ENCODE measurements around the gene CA10. TPM values are rescaled to one million over a fixed set of nuclear protein-coding genes. Genes with fewer than 3 reads are reported as not detected.

The CA10 gene
- polyA plus RNA-seq, 2 donors: 0.06 TPM; not detected in 1

- H3K27ac ChIP-seq (ENCODE audit: low read depth in 2 of 2, low read length in 1 of 2): no peak overlapping the region
- no peaks in the 10 kb centered on the region for H3K4me1 ChIP-seq (ENCODE audit: control insufficient read depth in 2 of 2, insufficient read depth in 2 of 2, low read length in 1 of 2)
- H3K4me3 ChIP-seq (ENCODE audit: low read depth in 1 of 2, low read length in 2 of 2): no peak overlapping the region
- H3K36me3 ChIP-seq (ENCODE audit: control insufficient read depth in 2 of 2, insufficient read depth in 2 of 2, low read length in 1 of 2): no peaks in the 10 kb centered on the region
- H3K27me3 ChIP-seq (ENCODE audit: control insufficient read depth in 1 of 2, insufficient read depth in 2 of 2, low read length in 2 of 2): no peaks in the 10 kb centered on the region
- no peaks in the 10 kb centered on the region for H3K9me3 ChIP-seq (ENCODE audit: control insufficient read depth in 2 of 2, insufficient read depth in 1 of 2, low read depth in 1 of 2, low read length in 1 of 2)
Observed at GRCh38 chr17:51995797-51996403, 162.6 kb downstream of the CA10 start.

DNA sequence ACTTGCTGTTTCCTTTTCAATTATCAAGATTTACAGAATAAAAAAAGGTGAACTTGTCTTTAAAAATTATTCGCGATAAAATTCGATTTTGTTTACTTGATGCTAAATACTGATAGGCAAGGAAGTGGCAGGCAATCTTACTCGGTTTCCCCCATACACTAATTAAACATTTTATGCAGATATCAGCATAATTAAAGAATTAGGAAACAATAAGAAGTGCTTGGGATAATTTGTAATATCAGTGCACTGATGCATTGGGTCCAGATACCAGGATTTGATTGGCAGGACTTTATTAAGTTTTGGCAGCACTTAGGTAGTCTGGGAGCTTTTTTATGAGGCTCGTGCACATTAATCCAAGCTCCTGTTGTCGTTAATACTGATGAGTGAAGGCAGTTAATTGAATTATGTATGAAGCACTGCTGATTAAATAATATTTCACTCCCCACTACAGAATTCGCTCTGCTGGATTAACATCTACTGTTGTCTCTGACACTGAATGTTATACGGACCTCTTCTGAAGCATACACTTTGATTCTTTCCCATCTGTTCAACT, 165.6 kb downstream of the CA10 start:
- Histone ChIP-seq H3K4me3 (ENCODE audit: low read depth in 1 of 2, low read length in 2 of 2) (no peak overlapping the region), H3K36me3 (ENCODE audit: control insufficient read depth in 2 of 2, insufficient read depth in 2 of 2, low read length in 1 of 2) (no peaks in the 10 kb centered on the region), H3K9me3 (ENCODE audit: control insufficient read depth in 2 of 2, insufficient read depth in 1 of 2, low read depth in 1 of 2, low read length in 1 of 2) (no peaks in the 10 kb centered on the region), H3K27me3 (ENCODE audit: control insufficient read depth in 1 of 2, insufficient read depth in 2 of 2, low read length in 2 of 2) (no peaks in the 10 kb centered on the region), H3K4me1 (ENCODE audit: control insufficient read depth in 2 of 2, insufficient read depth in 2 of 2, low read length in 1 of 2) (no peaks in the 10 kb centered on the region), H3K27ac (ENCODE audit: low read depth in 2 of 2, low read length in 1 of 2) (no peak overlapping the region)
- 75 to 80% methylated on average over 8 of the region's 8 CpGs for WGBS, 2 donors

DNA sequence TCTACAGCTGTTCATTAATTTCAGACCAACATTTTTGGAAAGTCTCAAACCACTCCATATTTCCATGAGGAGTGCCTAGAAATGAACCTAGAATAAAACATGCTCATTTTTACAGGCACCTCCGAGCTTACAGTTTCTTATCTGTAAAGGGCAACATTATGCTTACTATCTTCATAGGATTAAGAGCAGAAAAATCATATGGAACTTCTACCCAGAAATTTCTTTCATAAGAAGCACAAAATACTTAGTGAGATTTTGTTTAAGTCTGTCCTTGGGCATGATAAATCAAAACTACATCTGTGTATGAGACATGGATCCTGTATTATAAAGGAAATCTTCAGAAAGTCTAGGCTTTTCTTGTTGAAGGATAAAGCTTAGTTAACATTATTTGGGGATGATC, 187.4 kb downstream of the CA10 start:
- no peaks in the 10 kb centered on the region for H3K4me1 ChIP-seq (ENCODE audit: control insufficient read depth in 2 of 2, insufficient read depth in 2 of 2, low read length in 1 of 2)
- no peak overlapping the region for H3K27ac ChIP-seq (ENCODE audit: low read depth in 2 of 2, low read length in 1 of 2)
- H3K4me3 ChIP-seq (ENCODE audit: low read depth in 1 of 2, low read length in 2 of 2): no peak overlapping the region
- no peaks in the 10 kb centered on the region for H3K27me3 ChIP-seq (ENCODE audit: control insufficient read depth in 1 of 2, insufficient read depth in 2 of 2, low read length in 2 of 2)
- H3K36me3 ChIP-seq (ENCODE audit: control insufficient read depth in 2 of 2, insufficient read depth in 2 of 2, low read length in 1 of 2): no peaks in the 10 kb centered on the region
- 80 to 81% methylated on average over 1 of the region's 1 CpG for WGBS, 2 donors
- peaks cover 0 to 3% of the 10 kb centered on the region in 2 donors for H3K9me3 ChIP-seq (ENCODE audit: control insufficient read depth in 2 of 2, insufficient read depth in 1 of 2, low read depth in 1 of 2, low read length in 1 of 2)

- no peaks in the 10 kb centered on the region for H3K36me3 ChIP-seq (ENCODE audit: control insufficient read depth in 2 of 2, insufficient read depth in 2 of 2, low read length in 1 of 2)
- no peaks in the 10 kb centered on the region for H3K4me1 ChIP-seq (ENCODE audit: control insufficient read depth in 2 of 2, insufficient read depth in 2 of 2, low read length in 1 of 2)
- 89 to 92% methylated on average over 7 of the region's 7 CpGs for WGBS, 2 donors
Observed at GRCh38 chr17:51961689-51962088, 196.8 kb downstream of the CA10 start.

GRCh38 chr17:51957786-51958185, 200.7 kb downstream of the CA10 start:
- WGBS, 2 donors: 67 to 68% methylated on average over 5 of the region's 5 CpGs
- H3K36me3 ChIP-seq (ENCODE audit: control insufficient read depth in 2 of 2, insufficient read depth in 2 of 2, low read length in 1 of 2): no peaks in the 10 kb centered on the region
- H3K4me1 ChIP-seq (ENCODE audit: control insufficient read depth in 2 of 2, insufficient read depth in 2 of 2, low read length in 1 of 2): no peaks in the 10 kb centered on the region
- H3K27ac ChIP-seq (ENCODE audit: low read depth in 2 of 2, low read length in 1 of 2): no peak overlapping the region
- H3K27me3 ChIP-seq (ENCODE audit: control insufficient read depth in 1 of 2, insufficient read depth in 2 of 2, low read length in 2 of 2): no peaks in the 10 kb centered on the region
- no peak overlapping the region for H3K4me3 ChIP-seq (ENCODE audit: low read depth in 1 of 2, low read length in 2 of 2)
- H3K9me3 ChIP-seq (ENCODE audit: control insufficient read depth in 2 of 2, insufficient read depth in 1 of 2, low read depth in 1 of 2, low read length in 1 of 2): peaks cover 2 to 8% of the 10 kb centered on the region in 2 donors

More at GRCh38 chr17:51961689-51962088, 196.8 kb downstream of the CA10 start:
- Histone ChIP-seq H3K27me3 (ENCODE audit: control insufficient read depth in 1 of 2, insufficient read depth in 2 of 2, low read length in 2 of 2) (no peaks in the 10 kb centered on the region), H3K9me3 (ENCODE audit: control insufficient read depth in 2 of 2, insufficient read depth in 1 of 2, low read depth in 1 of 2, low read length in 1 of 2) (peaks cover 2 to 8% of the 10 kb centered on the region in 2 donors), H3K27ac (ENCODE audit: low read depth in 2 of 2, low read length in 1 of 2) (no peak overlapping the region), H3K4me3 (ENCODE audit: low read depth in 1 of 2, low read length in 2 of 2) (no peak overlapping the region)

- no peak overlapping the region for H3K4me3 ChIP-seq (ENCODE audit: low read depth in 1 of 2, low read length in 2 of 2)
- no peaks in the 10 kb centered on the region for H3K27me3 ChIP-seq (ENCODE audit: control insufficient read depth in 1 of 2, insufficient read depth in 2 of 2, low read length in 2 of 2)
- H3K36me3 ChIP-seq (ENCODE audit: control insufficient read depth in 2 of 2, insufficient read depth in 2 of 2, low read length in 1 of 2): no peaks in the 10 kb centered on the region
- no peaks in the 10 kb centered on the region for H3K9me3 ChIP-seq (ENCODE audit: control insufficient read depth in 2 of 2, insufficient read depth in 1 of 2, low read depth in 1 of 2, low read length in 1 of 2)
- H3K27ac ChIP-seq (ENCODE audit: low read depth in 2 of 2, low read length in 1 of 2): no peak overlapping the region
- WGBS, 2 donors: 59 to 63% methylated on average over 2 of the region's 2 CpGs
- no peaks in the 10 kb centered on the region for H3K4me1 ChIP-seq (ENCODE audit: control insufficient read depth in 2 of 2, insufficient read depth in 2 of 2, low read length in 1 of 2)
Observed at GRCh38 chr17:51955245-51955644, 203.3 kb downstream of the CA10 start.

- Histone ChIP-seq H3K27ac (ENCODE audit: low read depth in 2 of 2, low read length in 1 of 2) (no peak overlapping the region), H3K27me3 (ENCODE audit: control insufficient read depth in 1 of 2, insufficient read depth in 2 of 2, low read length in 2 of 2) (no peaks in the 10 kb centered on the region), H3K36me3 (ENCODE audit: control insufficient read depth in 2 of 2, insufficient read depth in 2 of 2, low read length in 1 of 2) (no peaks in the 10 kb centered on the region), H3K4me3 (ENCODE audit: low read depth in 1 of 2, low read length in 2 of 2) (no peak overlapping the region), H3K9me3 (ENCODE audit: control insufficient read depth in 2 of 2, insufficient read depth in 1 of 2, low read depth in 1 of 2, low read length in 1 of 2) (no peaks in the 10 kb centered on the region), H3K4me1 (ENCODE audit: control insufficient read depth in 2 of 2, insufficient read depth in 2 of 2, low read length in 1 of 2) (no peaks in the 10 kb centered on the region)
- WGBS, 2 donors: 19 to 24% methylated on average over 2 of the region's 2 CpGs
Observed at GRCh38 chr17:51954232-51954765, 204.2 kb downstream of the CA10 start.

DNA sequence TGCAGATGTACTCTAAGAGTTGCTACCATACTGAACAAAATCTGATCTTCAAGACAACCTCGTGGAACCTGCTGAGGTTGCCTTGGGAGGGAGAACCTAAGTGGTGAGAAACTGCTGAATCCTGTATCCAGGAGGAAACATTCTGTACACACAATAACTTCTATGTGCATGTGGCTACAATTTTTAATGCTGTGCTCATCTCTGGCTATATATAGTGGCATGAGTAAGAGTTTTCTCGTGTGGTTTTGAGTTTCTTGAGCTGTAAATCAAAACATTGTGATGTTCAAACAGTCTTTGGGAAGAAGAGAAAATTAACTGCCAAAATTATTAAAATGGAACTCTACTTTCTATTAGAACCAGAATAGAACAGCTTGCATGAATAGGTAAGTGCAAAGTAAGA, 206.8 kb downstream of the CA10 start:
- Histone ChIP-seq H3K27me3 (ENCODE audit: control insufficient read depth in 1 of 2, insufficient read depth in 2 of 2, low read length in 2 of 2) (no peaks in the 10 kb centered on the region), H3K4me3 (ENCODE audit: low read depth in 1 of 2, low read length in 2 of 2) (no peak overlapping the region), H3K36me3 (ENCODE audit: control insufficient read depth in 2 of 2, insufficient read depth in 2 of 2, low read length in 1 of 2) (no peaks in the 10 kb centered on the region), H3K4me1 (ENCODE audit: control insufficient read depth in 2 of 2, insufficient read depth in 2 of 2, low read length in 1 of 2) (no peaks in the 10 kb centered on the region), H3K9me3 (ENCODE audit: control insufficient read depth in 2 of 2, insufficient read depth in 1 of 2, low read depth in 1 of 2, low read length in 1 of 2) (no peaks in the 10 kb centered on the region), H3K27ac (ENCODE audit: low read depth in 2 of 2, low read length in 1 of 2) (no peak overlapping the region)
- WGBS, 2 donors: 9 to 16% methylated on average over 2 of the region's 2 CpGs

GRCh38 chr17:51948128-51948527, 210.4 kb downstream of the CA10 start:
- WGBS, 2 donors: 87% methylated on average over 4 of the region's 4 CpGs
- Histone ChIP-seq H3K4me3 (ENCODE audit: low read depth in 1 of 2, low read length in 2 of 2) (no peak overlapping the region), H3K4me1 (ENCODE audit: control insufficient read depth in 2 of 2, insufficient read depth in 2 of 2, low read length in 1 of 2) (no peaks in the 10 kb centered on the region), H3K36me3 (ENCODE audit: control insufficient read depth in 2 of 2, insufficient read depth in 2 of 2, low read length in 1 of 2) (no peaks in the 10 kb centered on the region), H3K27me3 (ENCODE audit: control insufficient read depth in 1 of 2, insufficient read depth in 2 of 2, low read length in 2 of 2) (no peaks in the 10 kb centered on the region), H3K9me3 (ENCODE audit: control insufficient read depth in 2 of 2, insufficient read depth in 1 of 2, low read depth in 1 of 2, low read length in 1 of 2) (no peaks in the 10 kb centered on the region), H3K27ac (ENCODE audit: low read depth in 2 of 2, low read length in 1 of 2) (no peak overlapping the region)

- Histone ChIP-seq H3K9me3 (ENCODE audit: control insufficient read depth in 2 of 2, insufficient read depth in 1 of 2, low read depth in 1 of 2, low read length in 1 of 2) (no peaks in the 10 kb centered on the region), H3K27me3 (ENCODE audit: control insufficient read depth in 1 of 2, insufficient read depth in 2 of 2, low read length in 2 of 2) (no peaks in the 10 kb centered on the region), H3K27ac (ENCODE audit: low read depth in 2 of 2, low read length in 1 of 2) (no peak overlapping the region), H3K4me1 (ENCODE audit: control insufficient read depth in 2 of 2, insufficient read depth in 2 of 2, low read length in 1 of 2) (no peaks in the 10 kb centered on the region), H3K36me3 (ENCODE audit: control insufficient read depth in 2 of 2, insufficient read depth in 2 of 2, low read length in 1 of 2) (no peaks in the 10 kb centered on the region), H3K4me3 (ENCODE audit: low read depth in 1 of 2, low read length in 2 of 2) (no peak overlapping the region)
- WGBS, 2 donors: 28 to 29% methylated on average over 3 of the region's 3 CpGs
Observed at GRCh38 chr17:51947160-51947735, 211.3 kb downstream of the CA10 start.
